IPS DF 6.9 (cell line): Measurements from ENCODE around the gene RAB11FIP4.

Experiments
- DNase-seq: peaks from one replicate; pipeline ENCODE4 v3.0.0-alpha.2; 2013; ENCODE audit warnings: low read depth, low spot score
- H3K27ac ChIP-seq: one replicate; pipeline ENCODE4 v1.5.1; 2013; ENCODE audit warnings: low read length, control low read depth
- H3K27me3 ChIP-seq: 2 replicates; pipeline ENCODE4 v1.6.1; 2013; ENCODE audit warnings: mild to moderate bottlenecking, low read length; ENCODE audit not compliant: control insufficient read depth, insufficient read depth
- H3K36me3 ChIP-seq: 2 replicates; pipeline ENCODE4 v1.6.1; 2013; ENCODE audit warnings: low read length; ENCODE audit not compliant: control insufficient read depth, insufficient read depth
- H3K4me1 ChIP-seq: 2 replicates; pipeline ENCODE4 v1.6.1; 2013; ENCODE audit warnings: low read length; ENCODE audit not compliant: control insufficient read depth, insufficient read depth
- H3K4me3 ChIP-seq: 2 replicates; pipeline ENCODE4 v1.5.1; 2013; ENCODE audit warnings: mild to moderate bottlenecking, low read length
- H3K9me3 ChIP-seq: 2 replicates; pipeline ENCODE4 v1.6.1; 2013; ENCODE audit warnings: low read length, inconsistent platforms; ENCODE audit not compliant: control insufficient read depth, insufficient read depth
- WGBS: extraction: QIAGEN DNeasy Blood & Tissue Kit; methylation state at CpG from one replicate; pipeline ENCODE4 v1.1.7; 2013; ENCODE audit warnings: mixed read lengths, missing lambda C conversion rate; ENCODE audit not compliant: insufficient read length, insufficient coverage; 5-methylcytosine and 5-hydroxymethylcytosine counted together

RAB11FIP4 gene

GRCh38 chr17:31506517-31506916, 115.0 kb downstream of the RAB11FIP4 start:
- Histone ChIP-seq H3K27ac (no peak overlapping the region), H3K27me3 (no peaks in the 10 kb centered on the region), H3K36me3 (no peaks in the 10 kb centered on the region), H3K4me1 (0 out of 2 replicates have a peak, but pooled peaks cover 1% of the 10 kb centered on the region), H3K4me3 (no peak overlapping the region), H3K9me3 (no peaks in the 10 kb centered on the region)
- DNase-seq, result no peak
- no CpG with 5 or more reads among the region's 1 CpG for WGBS

DNA sequence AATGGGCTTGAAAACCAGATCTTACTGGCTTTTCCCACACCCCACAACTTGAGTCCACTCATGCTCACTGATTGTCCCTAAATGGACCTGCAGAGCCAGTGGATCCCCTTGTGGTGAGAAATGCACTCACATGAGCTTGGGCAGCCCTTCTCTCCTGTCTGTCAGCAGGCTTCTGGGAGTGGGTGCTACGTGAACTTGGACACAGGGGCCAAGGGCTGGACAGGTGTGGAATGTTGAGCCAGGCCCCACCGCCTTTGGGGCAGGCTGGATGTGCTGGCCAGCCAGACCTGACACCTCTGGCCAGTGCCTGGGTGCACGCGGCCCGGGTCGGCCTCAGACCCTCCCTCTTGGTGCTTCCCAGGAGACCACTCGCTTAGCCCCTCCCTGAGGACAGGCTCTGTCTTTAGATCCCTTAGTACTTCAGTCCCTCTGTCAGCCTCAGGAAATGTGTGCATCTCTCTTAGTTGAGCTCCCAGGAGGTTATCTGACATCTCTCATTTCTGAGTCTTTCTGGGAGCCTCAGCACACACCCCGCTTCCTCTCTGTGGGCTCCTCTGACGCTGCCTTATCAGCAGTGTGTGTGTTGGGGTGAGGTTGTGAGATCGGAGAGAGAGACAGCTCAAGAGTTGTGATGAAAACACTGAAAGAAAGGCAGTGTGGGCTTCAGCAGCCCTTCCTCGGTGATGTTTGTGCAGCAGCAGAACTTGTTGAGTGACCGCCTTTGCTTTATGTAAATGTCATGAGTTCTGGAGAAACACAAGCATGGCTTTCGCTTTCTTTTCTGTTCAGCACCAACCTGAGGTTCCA, 117.0 kb downstream of the RAB11FIP4 start:
- Histone ChIP-seq H3K4me1 (0 out of 2 replicates have a peak, but pooled peaks cover 1% of the 10 kb centered on the region), H3K27ac (no peak overlapping the region), H3K27me3 (no peaks in the 10 kb centered on the region), H3K9me3 (no peaks in the 10 kb centered on the region), H3K36me3 (no peaks in the 10 kb centered on the region), H3K4me3 (no peak overlapping the region)
- no peak for DNase-seq
- no CpG with 5 or more reads among the region's 13 CpGs for WGBS

- Histone ChIP-seq H3K9me3 (no peaks in the 10 kb centered on the region), H3K27me3 (no peaks in the 10 kb centered on the region), H3K36me3 (no peaks in the 10 kb centered on the region), H3K4me3 (no peak overlapping the region), H3K27ac (no peak overlapping the region), H3K4me1 (0 out of 2 replicates have a peak, but pooled peaks cover 1% of the 10 kb centered on the region)
- DNase-seq, result no peak
- no CpG with 5 or more reads among the region's 13 CpGs for WGBS
These were observed 117.8 kb downstream of the RAB11FIP4 start for GRCh38 chr17:31509095-31509804.

GRCh38 chr17:31509805-31510177, 118.3 kb downstream of the RAB11FIP4 start:
- H3K27me3 ChIP-seq, result no peaks in the 10 kb centered on the region
- H3K4me3 ChIP-seq, result no peak overlapping the region
- no peaks in the 10 kb centered on the region for H3K36me3 ChIP-seq
- no CpG with 5 or more reads among the region's 5 CpGs for WGBS
- H3K27ac ChIP-seq, result no peak overlapping the region
- no peak for DNase-seq
- 0 out of 2 replicates have a peak, but pooled peaks cover 1% of the 10 kb centered on the region for H3K4me1 ChIP-seq
- H3K9me3 ChIP-seq, result no peaks in the 10 kb centered on the region

GRCh38 chr17:31510308-31511194, 119.1 kb downstream of the RAB11FIP4 start:
- no peak overlapping the region for H3K27ac ChIP-seq
- no peak for DNase-seq
- no peak overlapping the region for H3K4me3 ChIP-seq
- WGBS, result no CpG with 5 or more reads among the region's 14 CpGs
- H3K4me1 ChIP-seq, result 0 out of 2 replicates have a peak, but pooled peaks cover 1% of the 10 kb centered on the region
- H3K9me3 ChIP-seq, result no peaks in the 10 kb centered on the region
- H3K36me3 ChIP-seq, result no peaks in the 10 kb centered on the region
- no peaks in the 10 kb centered on the region for H3K27me3 ChIP-seq

DNA sequence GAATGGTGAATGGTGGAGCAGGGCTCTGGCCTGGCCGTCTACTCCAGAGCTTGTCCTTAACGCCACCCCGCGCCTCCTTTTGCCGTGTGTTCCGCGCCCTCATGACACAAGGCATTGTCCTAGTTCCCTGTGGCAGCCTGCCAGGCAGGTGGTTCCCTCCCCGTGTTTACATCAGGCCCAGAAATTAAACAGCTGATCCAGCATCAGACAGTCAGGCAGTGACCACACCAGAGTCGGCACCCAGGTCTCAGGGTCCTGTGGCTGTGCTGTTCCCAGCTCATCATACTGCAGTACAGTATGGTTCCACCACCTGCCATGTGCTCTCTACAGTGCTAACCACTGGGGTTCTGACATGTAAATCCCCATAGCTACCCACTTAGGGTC, 119.7 kb downstream of the RAB11FIP4 start:
- H3K4me3 ChIP-seq, result no peak overlapping the region
- DNase-seq, result no peak
- no peaks in the 10 kb centered on the region for H3K36me3 ChIP-seq
- H3K27ac ChIP-seq, result no peak overlapping the region
- H3K4me1 ChIP-seq, result 0 out of 2 replicates have a peak, but pooled peaks cover 1% of the 10 kb centered on the region
- WGBS, result no CpG with 5 or more reads among the region's 9 CpGs
- no peaks in the 10 kb centered on the region for H3K9me3 ChIP-seq
- no peaks in the 10 kb centered on the region for H3K27me3 ChIP-seq

DNA sequence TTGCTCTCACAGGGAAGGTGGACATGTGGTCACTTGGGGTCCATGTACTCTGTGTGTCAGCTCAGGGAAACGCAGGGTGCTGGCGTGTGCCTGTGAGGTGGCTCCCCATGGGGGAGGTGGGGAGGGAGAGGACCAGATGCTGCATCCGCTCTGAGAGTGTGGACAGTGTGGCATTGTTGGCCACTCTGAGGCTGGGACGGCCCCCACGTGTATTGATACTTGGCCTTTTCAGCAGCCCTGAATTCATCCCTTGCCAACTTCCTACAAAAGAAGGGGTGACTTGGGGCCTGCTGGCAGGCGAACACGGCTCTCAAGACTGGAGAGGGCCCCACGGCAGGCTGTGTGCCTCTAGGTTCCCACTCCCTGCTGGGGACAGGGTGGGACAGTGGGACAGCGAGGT, 120.1 kb downstream of the RAB11FIP4 start:
- Histone ChIP-seq H3K27ac (no peak overlapping the region), H3K4me3 (no peak overlapping the region), H3K36me3 (no peaks in the 10 kb centered on the region), H3K27me3 (no peaks in the 10 kb centered on the region), H3K9me3 (no peaks in the 10 kb centered on the region), H3K4me1 (0 out of 2 replicates have a peak, but pooled peaks cover 1% of the 10 kb centered on the region)
- no peak for DNase-seq
- no CpG with 5 or more reads among the region's 9 CpGs for WGBS

- DNase-seq, result no peak
- Histone ChIP-seq H3K27me3 (no peaks in the 10 kb centered on the region), H3K4me3 (no peak overlapping the region), H3K9me3 (no peaks in the 10 kb centered on the region), H3K27ac (no peak overlapping the region), H3K36me3 (no peaks in the 10 kb centered on the region), H3K4me1 (0 out of 2 replicates have a peak, but pooled peaks cover 1% of the 10 kb centered on the region)
- WGBS, result no CpG with 5 or more reads among the region's 15 CpGs
These were observed 120.7 kb downstream of the RAB11FIP4 start for GRCh38 chr17:31512104-31512740.

DNA sequence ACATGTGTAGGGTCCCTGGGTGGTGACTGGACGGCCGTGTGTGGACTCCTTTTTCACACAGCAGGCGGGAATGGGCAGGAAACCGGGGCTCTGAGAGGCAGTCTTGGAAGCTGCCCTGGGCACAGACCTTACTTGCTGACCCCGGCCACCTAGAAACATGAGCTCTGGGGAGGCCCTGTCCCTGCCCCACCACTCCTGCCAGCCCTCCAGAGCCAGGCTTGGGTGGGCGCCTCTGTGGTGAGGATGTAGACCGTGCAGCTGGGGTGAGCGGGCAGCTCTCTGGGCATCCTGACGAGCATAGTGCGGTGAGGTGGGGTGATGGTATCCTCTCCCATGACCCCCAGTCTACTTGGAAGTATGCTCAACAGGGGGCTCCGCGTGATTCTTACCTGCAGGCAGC, 121.3 kb downstream of the RAB11FIP4 start:
- Histone ChIP-seq H3K36me3 (no peaks in the 10 kb centered on the region), H3K4me1 (0 out of 2 replicates have a peak, but pooled peaks cover 1% of the 10 kb centered on the region), H3K27ac (no peak overlapping the region), H3K9me3 (no peaks in the 10 kb centered on the region), H3K27me3 (no peaks in the 10 kb centered on the region), H3K4me3 (no peak overlapping the region)
- no peak for DNase-seq
- no CpG with 5 or more reads among the region's 12 CpGs for WGBS
